ENCODE data around the gene NHSL2. TPM values are rescaled to one million over a fixed set of nuclear protein-coding genes. Genes with fewer than 3 reads are reported as not detected.

Gene NHSL2
- total RNA-seq, 1 donor from 2014 or later: 4.0 TPM

DNA sequence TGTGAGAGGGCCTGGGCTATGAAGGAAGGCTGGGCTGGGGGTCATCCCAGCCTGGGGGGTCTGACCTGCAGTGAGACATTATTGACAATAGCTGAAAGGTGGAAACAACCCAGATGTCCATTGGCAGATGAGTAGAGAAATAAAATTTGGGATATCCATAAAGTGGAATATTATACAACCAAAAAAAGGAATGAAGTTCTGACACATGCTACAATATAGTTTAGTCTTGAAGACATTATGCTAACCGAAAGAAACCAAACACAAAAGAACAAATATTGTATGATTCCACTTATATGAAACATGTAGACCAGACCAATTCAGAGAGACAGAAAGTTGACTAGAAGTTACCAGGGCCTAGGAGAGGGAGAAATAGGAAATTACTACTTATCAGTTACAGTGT, 176.3 kb downstream of the NHSL2 start:
- no peak overlapping the region for H3K27ac Mint-ChIP-seq
- H4K20me1 ChIP-seq (ENCODE audit: low read depth): peaks cover 3% of the 10 kb centered on the region
- H3K9me3 ChIP-seq (ENCODE audit: low read depth): no peaks in the 10 kb centered on the region
- peaks cover 2% of the 10 kb centered on the region for H3K27me3 Mint-ChIP-seq (ENCODE audit: insufficient read depth, low read depth)
- H3F3A ChIP-seq (ENCODE audit: low read depth): no peaks in the 10 kb centered on the region
- H3K4me1 Mint-ChIP-seq: peaks cover 23% of the 10 kb centered on the region
- no peak for DNase-seq (ENCODE audit: low spot score)
- H3K36me3 ChIP-seq: no peaks in the 10 kb centered on the region
- peaks cover 13% of the 10 kb centered on the region for H3K9me3 Mint-ChIP-seq
- H3K4me3 Mint-ChIP-seq: no peak overlapping the region
- H3K36me3 Mint-ChIP-seq: peaks cover 5% of the 10 kb centered on the region
- H2AFZ ChIP-seq (replicated peaks): no peak overlapping the region
- no peak overlapping the region for H3K4me2 ChIP-seq
- TF ChIP-seq EZH2 (IDR thresholded peaks at IDR 0.05) (no peak), CTCF (IDR thresholded peaks at IDR 0.05) (no peak), EZH2phosphoT487 (IDR thresholded peaks at IDR 0.05) (no peak)
- H3K27ac ChIP-seq: no peak overlapping the region
- no peak overlapping the region for H3K9ac ChIP-seq
- H3K79me2 ChIP-seq (ENCODE audit: low read depth): no peaks in the 10 kb centered on the region
- no peak overlapping the region for H3K4me3 ChIP-seq
- H3K4me1 ChIP-seq: no peaks in the 10 kb centered on the region
- no peaks in the 10 kb centered on the region for H3K27me3 ChIP-seq

- no peak for TF ChIP-seq EZH2 (IDR thresholded peaks at IDR 0.05)
- Histone ChIP-seq H3K4me2 (no peak overlapping the region), H3K79me2 (ENCODE audit: low read depth) (no peaks in the 10 kb centered on the region), H3K9me3 (ENCODE audit: low read depth) (no peaks in the 10 kb centered on the region), H3K27ac (no peak overlapping the region), H3K9ac (no peak overlapping the region), H3K36me3 (no peaks in the 10 kb centered on the region), H3K4me3 (no peak overlapping the region), H3F3A (ENCODE audit: low read depth) (no peaks in the 10 kb centered on the region), H4K20me1 (ENCODE audit: low read depth) (no peaks in the 10 kb centered on the region), H2AFZ (replicated peaks) (no peak overlapping the region), H3K27me3 (no peaks in the 10 kb centered on the region), H3K4me1 (no peaks in the 10 kb centered on the region)
- H3K9me3 Mint-ChIP-seq: peaks cover 18% of the 10 kb centered on the region
- H3K27ac Mint-ChIP-seq: no peak overlapping the region
- DNase-seq (ENCODE audit: low spot score): no peak
- peaks cover 5% of the 10 kb centered on the region for H3K36me3 Mint-ChIP-seq
- H3K27me3 Mint-ChIP-seq (ENCODE audit: insufficient read depth, low read depth): peaks cover 2% of the 10 kb centered on the region
- H3K4me3 Mint-ChIP-seq: no peak overlapping the region
- H3K4me1 Mint-ChIP-seq: peaks cover 10% of the 10 kb centered on the region
These were observed 178.1 kb downstream of the NHSL2 start for GRCh38 chrX:72088761-72089160.

- Histone ChIP-seq H3F3A (ENCODE audit: low read depth) (no peaks in the 10 kb centered on the region), H3K9me3 (ENCODE audit: low read depth) (no peaks in the 10 kb centered on the region), H3K79me2 (ENCODE audit: low read depth) (no peaks in the 10 kb centered on the region), H3K27ac (no peak overlapping the region), H3K4me3 (no peak overlapping the region), H2AFZ (replicated peaks) (no peak overlapping the region), H3K4me1 (no peaks in the 10 kb centered on the region), H3K4me2 (no peak overlapping the region), H3K27me3 (no peaks in the 10 kb centered on the region), H3K9ac (no peak overlapping the region), H3K36me3 (no peaks in the 10 kb centered on the region), H4K20me1 (ENCODE audit: low read depth) (no peaks in the 10 kb centered on the region)
- no peak for TF ChIP-seq CTCF (IDR thresholded peaks at IDR 0.05)
- TF ChIP-seq EZH2 (IDR thresholded peaks at IDR 0.05): no peak
- no peak for TF ChIP-seq EZH2phosphoT487 (IDR thresholded peaks at IDR 0.05)
- H3K4me1 Mint-ChIP-seq: peaks cover 5% of the 10 kb centered on the region
- peaks cover 2% of the 10 kb centered on the region for H3K27me3 Mint-ChIP-seq (ENCODE audit: insufficient read depth, low read depth)
- H3K36me3 Mint-ChIP-seq: peaks cover 5% of the 10 kb centered on the region
- no peak for DNase-seq (ENCODE audit: low spot score)
- peaks cover 17% of the 10 kb centered on the region for H3K9me3 Mint-ChIP-seq
- no peak overlapping the region for H3K4me3 Mint-ChIP-seq
- no peak overlapping the region for H3K27ac Mint-ChIP-seq
These were observed 178.6 kb downstream of the NHSL2 start for GRCh38 chrX:72089254-72089653.

- no peak overlapping the region for H3K4me3 ChIP-seq
These were observed 184.2 kb downstream of the NHSL2 start for GRCh38 chrX:72094894-72095293.

More at GRCh38 chrX:72094894-72095293, 184.2 kb downstream of the NHSL2 start:
- Histone ChIP-seq H3K36me3 (no peaks in the 10 kb centered on the region), H3K27ac (no peak overlapping the region), H3K9ac (no peak overlapping the region), H4K20me1 (ENCODE audit: low read depth) (no peaks in the 10 kb centered on the region), H3K4me2 (no peak overlapping the region), H3K9me3 (ENCODE audit: low read depth) (no peaks in the 10 kb centered on the region), H3K4me1 (peaks cover 9% of the 10 kb centered on the region), H2AFZ (replicated peaks) (no peak overlapping the region), H3K79me2 (ENCODE audit: low read depth) (no peaks in the 10 kb centered on the region), H3K27me3 (no peaks in the 10 kb centered on the region), H3F3A (ENCODE audit: low read depth) (no peaks in the 10 kb centered on the region)
- peaks cover 5% of the 10 kb centered on the region for H3K27me3 Mint-ChIP-seq (ENCODE audit: insufficient read depth, low read depth)
- no peak overlapping the region for H3K27ac Mint-ChIP-seq
- H3K4me3 Mint-ChIP-seq: no peak overlapping the region
- peaks cover 13% of the 10 kb centered on the region for H3K4me1 Mint-ChIP-seq
- peaks cover 4% of the 10 kb centered on the region for H3K36me3 Mint-ChIP-seq
- TF ChIP-seq CTCF (IDR thresholded peaks at IDR 0.05): no peak
- no peak for TF ChIP-seq EZH2phosphoT487 (IDR thresholded peaks at IDR 0.05)
- no peak for TF ChIP-seq EZH2 (IDR thresholded peaks at IDR 0.05)
- H3K9me3 Mint-ChIP-seq: peaks cover 9% of the 10 kb centered on the region
- peak; percentile 21 for DNase-seq (ENCODE audit: low spot score)
